ENCODE data around the gene FAM25G.

DNA sequence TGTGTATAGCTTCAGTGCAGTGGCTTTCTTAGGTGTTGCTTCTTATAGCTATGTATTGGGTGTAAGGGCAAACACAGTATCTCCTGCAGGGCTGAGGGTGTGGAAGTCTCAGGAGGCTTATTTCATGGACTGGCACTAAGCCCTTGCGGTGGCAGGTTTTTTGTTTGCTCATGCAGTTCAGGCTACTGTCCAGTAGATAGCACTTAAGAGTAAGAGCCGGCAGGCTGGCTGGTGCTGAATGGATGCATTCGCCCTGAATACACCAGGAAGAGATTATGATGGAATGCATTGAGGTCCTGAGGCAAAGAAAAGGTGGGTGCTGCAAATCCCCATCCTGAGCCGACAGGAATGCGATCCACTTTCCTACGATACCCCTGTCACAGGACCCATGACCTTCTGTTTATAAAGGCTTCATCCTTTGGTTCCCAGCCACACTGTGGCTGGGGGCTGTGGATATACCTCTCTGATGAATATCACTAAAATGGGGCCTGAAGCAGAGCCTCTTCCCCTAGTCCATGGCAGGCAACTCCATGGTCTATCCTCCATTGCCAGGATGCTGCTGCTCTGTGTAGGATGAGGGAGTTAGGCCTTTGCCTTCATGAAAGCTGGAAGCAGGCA is 52.5 kb downstream of the FAM25G start:
- TF ChIP-seq CTCF (IDR thresholded peaks at IDR 0.05): peak in 1 of 2 donors; percentile 25
- no peak for TF ChIP-seq POLR2A (IDR thresholded peaks at IDR 0.05)
- TF ChIP-seq POLR2AphosphoS5 (IDR thresholded peaks at IDR 0.05): no peak
- no peak for TF ChIP-seq EP300 (IDR thresholded peaks at IDR 0.05)
